ENCODE measurements around the gene CRHR2.
"Not testable (repeated sequence)": the region's sequence is repeated elsewhere in the genome, so short reads cannot be mapped to it uniquely, and the experiment has no call there.

Gene CRHR2

GRCh38 chr7:30682212-30683083 lies at the start of gene CRHR2:
Gene CRHR2, minus strand, starts transcription at chr7:30682456. Its CDS starts 176 bp downstream, at chr7:30682280.
- no peak for DNase-seq (ENCODE audit: low read depth)

DNA sequence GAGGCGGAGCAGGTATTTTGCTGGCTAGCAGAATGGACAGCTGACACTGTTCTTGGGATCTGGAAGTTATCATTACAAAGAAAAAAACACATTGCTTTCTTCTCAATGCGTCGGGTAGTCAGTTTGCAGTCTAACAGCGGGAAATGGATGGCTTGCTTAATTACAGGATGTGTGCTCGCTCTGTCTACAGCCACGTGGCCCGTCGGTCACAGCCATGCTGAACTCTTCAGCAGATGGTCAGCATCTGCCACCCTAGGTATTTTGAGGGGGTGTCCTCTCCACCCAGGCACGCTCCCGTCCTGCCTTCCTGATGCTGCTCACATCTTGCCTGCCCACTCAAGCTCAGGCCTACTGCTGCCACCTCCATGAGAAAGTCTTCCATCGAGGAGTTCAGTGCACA lies 49.3 kb upstream of the CRHR2 start:
- DNase-seq (ENCODE audit: low read depth) = no peak

- no peak for DNase-seq (ENCODE audit: low read depth)
Observed at GRCh38 chr7:30730996-30731395, 48.7 kb upstream of the CRHR2 start.

DNA sequence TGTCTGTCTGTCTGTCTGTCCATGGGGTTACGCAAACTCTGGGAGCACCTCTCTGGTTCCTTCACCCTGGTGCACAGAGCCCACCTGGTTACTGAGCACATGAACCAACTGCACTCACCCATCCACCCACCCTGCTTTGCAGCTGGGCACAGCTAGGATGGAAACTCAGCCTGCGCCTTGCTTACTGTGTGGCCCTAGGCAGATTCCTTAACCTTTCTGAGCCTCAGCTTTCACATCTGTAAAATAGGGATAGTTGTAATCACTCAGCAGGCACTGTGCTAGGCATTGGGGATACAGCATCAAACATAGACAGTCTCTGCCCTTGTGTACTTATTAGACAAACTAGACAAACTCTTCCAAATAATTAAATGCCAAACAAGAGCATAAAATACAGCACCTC lies 47.8 kb upstream of the CRHR2 start:
- no peak for DNase-seq (ENCODE audit: low read depth)

- DNase-seq (ENCODE audit: low read depth) = no peak
Observed at GRCh38 chr7:30729642-30730041, 47.4 kb upstream of the CRHR2 start.

DNA sequence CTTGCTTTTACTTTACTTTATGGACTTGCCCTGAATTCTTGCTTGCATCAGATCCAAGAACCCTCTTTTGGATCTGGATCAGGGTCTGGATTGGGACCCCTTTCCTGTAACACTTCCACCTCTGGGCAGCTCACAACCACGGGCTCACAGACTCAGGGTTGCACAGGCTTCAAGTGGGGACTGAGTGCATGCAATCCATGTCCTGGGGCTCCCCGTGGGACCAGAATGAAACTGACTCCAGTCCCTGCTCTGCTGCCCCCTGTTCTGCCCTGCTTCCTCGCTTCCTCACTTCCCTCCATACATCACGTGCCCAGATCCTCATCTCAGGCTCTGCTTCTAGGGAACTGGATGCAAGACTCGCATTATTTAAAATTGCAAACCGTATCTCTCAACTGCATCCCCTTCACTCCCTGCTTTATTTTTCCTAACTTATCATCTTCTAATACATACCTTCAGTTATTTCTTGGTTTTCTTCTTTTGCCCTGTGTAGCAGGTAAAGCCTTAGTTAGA lies 46.4 kb upstream of the CRHR2 start:
- no peak for DNase-seq (ENCODE audit: low read depth)

DNA sequence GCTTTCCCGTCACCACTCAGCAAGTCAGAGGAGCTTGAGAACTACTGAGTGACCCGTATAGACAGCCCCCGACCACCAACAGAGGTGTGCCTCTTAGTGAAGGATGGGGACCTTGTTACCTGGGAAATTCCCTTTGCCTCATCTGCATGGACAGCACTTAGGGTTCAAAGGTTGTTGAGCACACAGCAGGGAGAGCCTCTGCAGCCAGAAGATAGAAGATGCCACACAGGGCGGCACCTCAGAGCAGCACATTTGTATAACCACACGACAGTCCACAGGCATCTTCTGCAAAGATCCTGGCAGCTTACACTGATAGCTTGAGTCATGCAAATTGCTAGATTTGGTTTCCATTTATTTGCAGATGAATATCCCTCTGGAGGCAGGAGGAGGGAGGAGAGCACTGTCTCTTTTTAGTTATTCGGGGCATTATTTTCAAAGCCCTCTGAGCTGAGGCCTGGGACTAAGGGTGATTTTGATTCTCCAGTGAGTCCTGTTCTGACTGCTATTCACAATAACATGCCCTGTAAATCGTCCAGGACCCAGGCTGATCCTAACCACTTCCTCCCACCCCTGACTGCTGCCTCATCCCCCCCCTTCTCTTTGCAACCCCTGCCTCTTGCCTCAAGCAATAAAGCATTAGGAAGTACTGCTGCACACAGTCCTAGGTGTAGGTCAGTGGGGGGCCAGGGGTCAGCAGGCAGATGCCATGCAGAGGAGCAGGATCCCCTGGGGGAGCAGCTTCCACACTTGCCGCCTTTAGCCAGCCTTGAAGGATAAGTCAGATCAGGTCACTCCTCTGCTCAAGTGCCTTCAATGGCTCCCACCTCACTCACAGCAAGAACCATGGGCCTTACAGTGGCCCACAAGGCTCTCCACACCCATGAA lies 45.0 kb upstream of the CRHR2 start:
- no peak for DNase-seq (ENCODE audit: low read depth)

DNA sequence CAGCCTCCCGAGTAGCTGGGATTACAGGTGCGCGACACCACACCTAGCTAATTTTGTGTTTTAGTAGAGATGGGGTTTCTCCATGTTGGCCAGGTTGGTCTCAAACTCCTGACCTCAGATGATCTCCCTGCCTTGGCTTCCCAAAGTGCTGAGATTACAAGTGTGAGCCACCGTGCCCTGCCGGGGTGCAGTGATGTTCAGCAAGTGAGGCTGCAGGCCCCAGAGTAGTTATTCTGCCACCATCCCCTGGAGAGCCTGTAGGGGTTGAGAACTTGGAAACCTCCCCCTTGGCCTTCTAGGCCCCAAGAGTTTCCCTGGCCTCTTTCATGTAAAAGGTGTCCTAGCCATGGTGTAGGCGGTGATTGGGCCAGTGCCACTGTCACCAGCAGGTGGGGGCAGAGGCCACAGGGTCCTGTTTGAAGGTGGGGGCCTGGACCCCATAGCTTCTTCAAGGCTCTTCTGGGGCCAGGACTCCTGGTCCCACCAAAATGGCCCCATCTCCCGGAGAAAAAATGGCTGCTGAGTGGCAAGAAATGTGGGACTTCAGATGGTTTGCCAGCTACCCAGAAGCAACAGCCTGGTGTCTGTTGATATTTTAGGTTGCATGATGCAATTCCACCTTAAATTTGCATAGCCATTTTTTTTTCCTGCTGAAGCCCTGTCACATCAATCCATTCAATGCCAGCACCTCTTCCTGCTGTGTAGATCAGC lies 44.2 kb upstream of the CRHR2 start:
- DNase-seq (ENCODE audit: low read depth) = no peak

- no peak for DNase-seq (ENCODE audit: low read depth)
Observed at GRCh38 chr7:30723776-30724175, 41.5 kb upstream of the CRHR2 start.

GRCh38 chr7:30722671-30723070 lies 40.4 kb upstream of the CRHR2 start:
- no peak for DNase-seq (ENCODE audit: low read depth)

GRCh38 chr7:30722187-30722586 lies 39.9 kb upstream of the CRHR2 start:
- no peak for DNase-seq (ENCODE audit: low read depth)

DNA sequence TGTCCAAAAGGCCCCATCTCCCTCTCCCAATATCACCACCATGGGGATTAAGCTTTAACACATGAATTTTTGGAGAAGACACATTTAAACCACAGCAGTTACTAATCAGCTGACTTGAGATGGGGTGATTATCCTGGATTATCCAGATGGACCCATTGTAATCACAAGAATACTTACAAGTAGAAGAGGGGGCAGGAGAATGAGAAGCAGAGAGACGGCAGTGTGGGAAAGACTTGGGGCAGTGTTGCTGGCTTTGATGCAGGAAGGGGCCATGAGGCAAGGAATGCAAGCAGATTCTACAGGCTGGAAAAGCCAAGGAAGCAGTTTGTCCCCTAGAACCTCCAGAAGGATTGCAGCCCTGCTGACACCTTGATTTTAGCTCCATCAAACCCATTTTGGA lies 39.0 kb upstream of the CRHR2 start:
- DNase-seq (ENCODE audit: low read depth) = no peak

- DNase-seq (ENCODE audit: low read depth) = not testable (repeated sequence)
Observed at GRCh38 chr7:30719434-30719833, 37.2 kb upstream of the CRHR2 start.

GRCh38 chr7:30717181-30717580 lies 34.9 kb upstream of the CRHR2 start:
- DNase-seq (ENCODE audit: low read depth) = no peak

- no peak for DNase-seq (ENCODE audit: low read depth)
Observed at GRCh38 chr7:30714129-30714528, 31.9 kb upstream of the CRHR2 start.

GRCh38 chr7:30713392-30713791 lies 31.1 kb upstream of the CRHR2 start:
- DNase-seq (ENCODE audit: low read depth) = no peak

DNA sequence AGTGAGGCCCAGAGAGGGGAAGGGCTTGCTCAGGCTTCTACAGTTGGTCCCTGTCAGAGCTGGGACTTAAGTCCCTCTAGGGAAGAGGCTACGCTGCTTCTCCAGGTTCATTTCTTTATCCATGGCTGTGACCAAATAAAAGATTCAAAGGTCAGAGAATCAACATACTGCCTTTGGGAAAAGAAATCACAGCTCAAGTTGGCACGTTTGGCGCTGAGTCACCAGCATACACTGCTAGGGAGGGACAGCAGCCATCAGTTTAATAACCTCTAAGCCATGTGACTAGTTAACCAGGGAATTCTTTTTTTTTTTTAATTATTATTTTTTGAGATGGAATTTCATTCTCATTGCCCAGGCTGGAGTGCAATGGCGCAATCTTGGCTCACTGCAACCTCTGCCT lies 28.4 kb upstream of the CRHR2 start:
- no peak for DNase-seq (ENCODE audit: low read depth)

- DNase-seq (ENCODE audit: low read depth) = no peak
Observed at GRCh38 chr7:30709549-30709948, 27.3 kb upstream of the CRHR2 start.

GRCh38 chr7:30708983-30709382 lies 26.7 kb upstream of the CRHR2 start:
- no peak for DNase-seq (ENCODE audit: low read depth)

- DNase-seq (ENCODE audit: low read depth) = no peak
Observed at GRCh38 chr7:30708412-30708811, 26.2 kb upstream of the CRHR2 start.

DNA sequence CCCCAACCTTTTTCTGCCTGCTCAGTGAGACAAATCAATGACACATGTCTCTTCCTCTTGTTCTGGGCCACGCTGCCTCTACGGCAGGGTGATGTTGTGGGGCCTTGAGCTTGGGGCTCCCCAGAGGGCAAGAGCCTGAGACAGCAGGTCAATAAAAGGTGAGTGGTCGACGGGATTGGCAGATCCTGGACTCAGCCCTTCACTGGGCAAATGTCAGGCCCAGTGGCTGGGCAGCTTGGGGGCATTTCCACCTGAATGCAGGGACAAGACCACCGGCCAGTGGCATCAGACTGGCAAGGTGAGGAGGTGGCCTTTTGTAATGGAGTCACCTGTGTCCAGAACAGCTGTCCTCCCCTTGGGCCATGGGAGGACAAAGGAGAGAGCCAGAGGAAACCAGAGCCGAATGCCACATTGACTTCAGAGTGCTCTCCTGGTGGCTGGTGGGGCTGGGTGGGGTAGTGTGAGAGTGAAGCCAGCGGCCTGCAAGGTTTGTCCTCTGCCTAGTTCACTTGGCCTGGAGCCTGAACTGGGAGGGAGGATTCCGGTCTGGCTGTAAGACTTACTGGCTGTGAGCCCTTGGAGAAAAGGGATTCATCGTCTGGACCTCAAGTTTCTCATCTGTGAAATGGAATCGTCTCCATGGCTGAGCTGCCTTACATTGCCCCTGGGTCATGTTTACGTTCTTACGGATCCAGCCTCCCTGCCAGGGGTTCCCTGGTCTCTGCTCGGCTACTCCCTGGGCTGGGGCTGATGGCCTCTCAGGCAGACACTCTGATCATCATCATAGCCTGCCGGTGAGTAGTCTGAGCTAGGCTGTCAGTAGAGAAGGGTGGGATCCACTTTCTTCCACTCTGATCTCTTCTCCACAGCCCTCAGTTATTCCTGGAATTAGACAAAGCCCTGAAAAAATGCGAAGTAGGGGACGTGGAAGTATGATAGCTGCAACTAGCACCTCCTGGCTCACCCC lies 25.4 kb upstream of the CRHR2 start:
- no peak for DNase-seq (ENCODE audit: low read depth)

All from stimulated activated CD8-positive, alpha-beta memory T cell treated with anti-CD3 and anti-CD28 coated beads, Interleukin-15, amount 100 ng/mL, for 24 hours (primary cell).